Activated CD8-positive, alpha-beta memory T cell treated with anti-CD3 and anti-CD28 coated beads, Interleukin-2, amount 50 U/mL, for 4 hours (primary cell): Measurements from ENCODE around the gene COX18.

Source experiments
- DNase-seq: peaks from one replicate; pipeline ENCODE4 v3.0.0-alpha.2; 2020

The COX18 gene

GRCh38 chr4:73051625-73052024 lies 17.9 kb downstream of the COX18 start:
- DNase-seq: no peak

DNA sequence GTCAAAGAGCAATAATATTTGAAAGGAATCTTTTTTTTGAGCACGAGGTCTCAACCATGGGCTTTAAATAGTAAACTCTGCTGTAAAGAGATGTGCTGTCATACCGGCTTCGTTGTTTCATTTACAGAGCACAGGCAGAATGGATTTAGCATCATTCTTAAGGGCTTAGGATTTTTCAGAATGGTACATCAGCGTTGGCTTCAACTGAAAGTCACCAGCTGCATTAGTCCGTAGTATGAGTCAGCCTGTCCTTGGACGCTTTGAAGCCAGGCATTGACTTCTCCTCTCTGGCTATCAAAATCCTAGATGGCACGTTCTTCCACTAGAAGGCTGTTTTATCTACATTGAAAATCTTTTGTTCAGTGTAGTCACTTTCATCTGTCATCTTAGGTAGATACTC lies 23.6 kb downstream of the COX18 start:
- DNase-seq: no peak

DNA sequence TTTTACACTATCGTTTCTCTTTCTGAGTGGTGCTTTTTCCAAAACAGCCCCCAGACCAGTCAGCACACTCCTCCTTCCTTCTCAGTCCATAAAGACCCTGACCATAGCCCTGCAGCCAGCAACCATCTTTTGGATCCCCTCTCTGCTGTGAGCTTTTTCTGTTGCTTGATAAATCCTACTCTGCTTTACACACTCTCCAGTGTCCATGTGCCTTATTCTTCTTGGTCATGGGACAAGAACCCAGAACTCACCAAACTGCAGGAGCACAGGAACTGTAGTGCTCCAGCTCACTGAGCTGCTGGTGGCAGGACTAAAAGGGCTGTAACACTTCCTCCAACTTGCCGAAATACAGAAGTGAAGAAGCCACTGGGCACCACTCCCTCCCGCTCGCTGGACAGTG lies 32.5 kb downstream of the COX18 start:
- no peak for DNase-seq

GRCh38 chr4:73036123-73036522 lies 33.4 kb downstream of the COX18 start:
- no peak for DNase-seq

GRCh38 chr4:73034896-73035295 lies 34.6 kb downstream of the COX18 start:
- no peak for DNase-seq

- no peak for DNase-seq
Observed at GRCh38 chr4:73028621-73029020, 40.9 kb downstream of the COX18 start.

GRCh38 chr4:73021634-73022033 lies 47.9 kb downstream of the COX18 start:
- DNase-seq: no peak

DNA sequence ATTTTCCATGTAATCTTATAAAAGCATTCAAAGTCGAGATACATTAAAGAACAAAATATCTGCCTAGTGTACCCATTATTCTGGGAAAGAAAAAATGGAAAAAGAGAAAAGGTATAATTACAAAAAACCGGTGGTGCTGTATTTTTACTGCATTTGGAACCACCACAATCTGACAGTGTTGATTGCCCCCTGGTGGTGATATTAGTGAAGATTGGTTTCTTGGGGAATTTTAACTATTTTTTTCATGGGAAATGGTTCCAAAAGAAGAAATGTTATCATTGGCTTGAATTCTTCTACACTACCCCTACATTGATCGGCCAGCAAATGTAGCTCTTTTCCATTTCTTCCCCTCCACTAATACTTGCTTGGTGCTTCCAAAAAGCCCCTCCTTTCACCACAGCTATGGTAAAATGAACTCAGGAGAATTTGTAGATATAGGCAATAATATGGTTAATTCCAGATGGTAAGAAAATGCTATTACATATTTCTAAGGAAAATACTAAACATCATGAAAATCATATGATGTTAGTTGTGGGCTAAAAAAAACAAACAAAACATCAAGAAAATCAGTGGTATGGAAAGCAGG lies 50.0 kb downstream of the COX18 start:
- no peak for DNase-seq

GRCh38 chr4:73018595-73018994 lies 50.9 kb downstream of the COX18 start:
- DNase-seq: no peak

- DNase-seq: no peak
Observed at GRCh38 chr4:73013310-73013709, 56.2 kb downstream of the COX18 start.

DNA sequence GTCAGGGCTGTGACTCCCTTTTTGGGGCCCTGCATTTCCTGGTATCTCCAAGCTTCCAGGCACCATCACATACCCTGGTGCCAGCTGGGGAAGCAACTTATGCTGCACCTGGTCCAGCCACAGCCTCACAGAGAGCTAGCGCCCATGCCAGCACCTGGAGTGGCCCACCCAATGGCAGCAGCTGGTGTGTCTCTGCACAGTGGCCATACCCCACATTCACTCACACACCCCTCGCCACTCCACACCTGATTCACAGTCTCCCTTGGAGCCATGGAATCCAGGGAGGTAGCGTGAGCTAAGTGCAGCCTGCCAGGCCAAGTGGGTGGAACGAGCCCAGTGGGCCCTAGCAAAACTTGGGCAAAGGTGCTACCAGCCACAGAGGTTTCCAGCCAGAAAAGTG lies 56.8 kb downstream of the COX18 start:
- DNase-seq: no peak

DNA sequence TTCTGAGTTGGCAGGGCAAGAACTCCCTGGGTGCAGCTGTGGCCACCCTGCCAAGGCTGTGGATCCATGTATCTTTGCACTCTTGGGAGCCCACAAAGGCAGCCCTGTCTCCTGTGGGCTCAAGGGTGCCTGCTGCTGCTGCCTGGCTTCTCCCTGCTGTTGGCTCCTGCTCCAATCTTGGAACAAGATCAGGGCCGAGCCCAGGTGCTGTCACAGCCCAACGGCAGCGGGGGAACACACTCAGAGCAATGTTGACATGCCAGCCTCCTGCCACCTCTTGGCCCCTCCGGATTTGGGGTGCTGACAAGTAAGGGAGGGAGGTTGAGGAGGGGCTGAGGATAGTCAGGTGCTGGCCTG lies 57.9 kb downstream of the COX18 start:
- DNase-seq: no peak

- DNase-seq: no peak
Observed at GRCh38 chr4:73010789-73011628, 58.5 kb downstream of the COX18 start.

DNA sequence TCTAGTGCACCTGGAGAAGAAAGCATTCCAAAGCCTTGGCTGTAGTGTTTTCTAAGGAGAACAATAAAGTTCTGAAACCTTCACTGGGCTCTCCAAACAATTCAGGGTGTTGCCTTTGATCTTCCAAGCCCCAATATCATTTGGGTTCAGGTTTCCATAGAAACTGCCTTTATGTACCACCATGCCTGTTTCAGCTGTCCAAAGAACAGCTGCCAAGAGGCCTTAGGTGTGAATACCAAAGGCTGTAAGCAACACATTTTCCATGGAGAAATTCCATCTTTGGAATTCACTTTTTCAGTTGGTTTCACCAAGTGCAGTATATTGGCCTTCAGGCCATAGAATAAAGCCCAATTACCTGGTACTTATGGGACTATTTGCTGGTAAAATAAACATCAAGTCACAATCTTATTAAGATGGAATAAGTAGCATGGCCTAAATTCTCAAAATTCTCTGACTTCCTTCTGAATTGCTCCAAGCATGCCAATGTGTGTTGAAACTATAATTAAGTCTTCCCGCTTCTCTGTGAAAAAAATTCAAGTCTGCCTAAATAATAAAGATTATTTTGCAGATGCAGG lies 61.9 kb downstream of the COX18 start:
- DNase-seq: no peak

DNA sequence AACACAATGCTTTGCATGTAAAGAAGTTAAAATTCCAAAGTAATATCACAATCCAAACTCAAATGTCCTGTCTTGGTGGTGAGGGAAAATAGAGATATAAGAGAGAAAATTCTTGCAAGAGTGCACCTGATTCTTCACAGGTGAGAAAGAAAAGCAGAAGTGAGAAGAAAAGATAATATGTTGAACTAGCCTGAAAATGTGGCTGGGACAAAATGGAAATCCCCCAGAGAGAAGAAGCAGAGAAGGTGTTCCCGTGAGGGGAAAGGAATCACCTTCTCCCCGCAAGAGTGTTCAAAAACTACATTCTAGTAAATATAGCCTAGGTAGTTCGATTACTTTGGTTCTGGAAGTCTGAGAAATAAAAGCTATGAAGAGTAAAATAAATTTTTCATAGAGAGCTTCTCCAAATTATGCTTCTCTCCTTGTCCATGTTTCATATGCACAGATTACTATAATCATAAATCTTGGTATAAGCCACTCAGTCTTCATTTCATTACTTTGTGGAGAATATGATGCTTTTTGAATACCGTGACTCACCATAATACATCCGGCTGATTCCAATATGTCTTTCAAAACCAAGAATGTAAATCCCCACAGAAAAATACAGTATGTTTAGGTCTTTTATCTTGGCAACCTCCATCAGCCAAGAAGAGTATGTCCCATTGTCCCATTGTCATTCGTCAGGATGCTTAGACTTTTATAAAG lies 63.1 kb downstream of the COX18 start:
- DNase-seq: no peak

- no peak for DNase-seq
Observed at GRCh38 chr4:73005514-73005913, 64.0 kb downstream of the COX18 start.
